Ramos (cell line): ENCODE measurements around the gene CLNK.

Experiments
- in situ Hi-C: fragments of 300-500 bp; cut with MboI; formaldehyde crosslinking; loops from one replicate; pipeline ENCODE4 v1.14.3; 2022; ENCODE audit warnings: low sequenced_read_pairs; ENCODE audit not compliant: unreplicated experiment

The CLNK gene

DNA sequence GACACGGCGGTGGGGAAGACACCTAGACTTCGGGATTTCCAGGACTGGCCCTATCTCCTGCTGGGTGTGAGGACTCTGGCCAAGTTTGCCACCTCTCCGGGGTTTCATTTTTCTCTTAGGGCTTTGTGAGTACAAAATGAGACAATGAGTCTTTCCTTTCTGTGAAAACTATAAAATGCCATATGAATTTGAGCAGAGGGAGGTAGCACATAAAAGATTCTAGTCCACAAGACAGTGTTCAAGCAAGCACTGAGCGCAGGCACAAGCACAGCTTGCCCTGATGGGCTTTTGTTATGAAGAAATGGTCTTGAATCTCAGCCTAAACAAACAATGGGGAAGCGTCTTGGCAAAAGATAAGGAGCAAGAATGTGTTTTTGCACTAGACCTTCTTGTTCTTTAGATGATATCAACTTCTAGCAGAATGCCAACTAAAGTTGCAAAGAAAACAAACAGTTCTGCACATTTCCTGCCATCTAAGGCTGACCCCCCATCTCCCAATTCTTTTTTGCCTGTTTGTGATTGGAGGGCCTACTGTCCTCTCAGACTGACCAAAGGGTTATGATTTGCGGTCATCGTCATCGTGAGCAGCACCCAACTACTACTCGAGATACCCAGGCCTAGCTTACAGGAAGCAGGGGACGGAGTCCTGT lies 154.3 kb downstream of the CLNK start:
- in situ Hi-C loops, result loop anchor here (25.0 kb wide), 1 partner anchor 768 kb away; no protein-coding TSS in a partner anchor

DNA sequence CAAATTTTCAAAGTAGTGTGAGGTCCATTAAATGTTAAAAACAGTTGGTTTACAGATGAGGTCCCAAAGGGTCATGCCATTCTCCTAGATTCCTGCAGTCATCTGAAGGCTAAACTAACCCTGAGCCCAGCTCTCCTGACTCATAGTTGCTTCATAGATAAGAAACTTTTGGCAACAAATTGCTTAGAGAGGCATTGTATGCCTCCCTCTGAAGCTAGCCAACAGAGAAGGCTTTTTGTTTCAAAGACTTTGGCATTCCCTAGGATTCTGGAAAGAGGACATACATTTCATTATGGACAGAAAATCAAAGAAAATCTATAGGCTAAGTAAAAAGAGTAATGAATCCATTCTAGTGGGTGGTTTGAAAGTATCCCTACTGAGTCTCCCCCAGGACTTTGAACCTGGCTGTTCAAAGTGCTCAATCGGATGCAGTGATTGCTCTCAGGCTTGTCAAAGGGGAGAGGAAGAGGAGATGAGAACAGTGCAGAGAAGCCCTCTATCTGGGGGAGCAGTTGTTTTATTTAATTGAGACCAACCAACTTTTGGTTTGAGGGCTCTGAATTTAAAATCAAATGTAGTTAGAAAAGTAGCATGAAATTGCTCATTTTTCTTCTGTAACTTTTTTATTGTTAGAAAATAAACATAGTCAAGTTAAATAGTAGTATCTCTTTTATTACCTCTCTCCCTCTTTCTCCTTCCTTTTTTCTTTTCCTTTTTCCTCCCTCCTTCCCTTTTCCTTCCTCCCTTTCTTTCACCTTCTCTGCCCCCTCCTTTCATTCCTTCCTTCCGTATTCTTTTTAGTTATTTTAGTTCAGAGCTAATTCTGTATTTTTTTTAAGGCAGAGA lies 155.1 kb downstream of the CLNK start:
- in situ Hi-C loops, result loop anchor here (25.0 kb wide), 1 partner anchor 767 kb away; no protein-coding TSS in a partner anchor

DNA sequence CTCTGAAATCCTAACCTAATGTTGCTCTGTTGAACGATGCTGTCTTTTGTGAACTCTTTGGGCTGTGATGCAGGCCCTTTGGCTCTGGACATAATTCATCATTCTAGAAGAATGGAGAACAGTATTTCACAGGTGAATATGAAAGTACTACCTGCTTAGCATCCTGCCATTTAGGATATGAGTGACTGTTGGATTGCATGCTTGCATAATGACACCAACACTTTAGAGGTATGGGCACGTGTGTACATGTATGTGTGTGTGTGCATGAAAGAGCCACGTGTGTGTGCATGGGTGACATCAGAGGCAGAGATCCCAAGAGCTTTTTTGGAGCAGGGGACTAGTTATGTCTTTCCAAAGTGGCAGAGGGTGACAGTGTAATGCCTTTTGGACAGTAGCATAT lies 157.1 kb downstream of the CLNK start:
- in situ Hi-C loops, result loop anchor here (25.0 kb wide), 1 partner anchor 765 kb away; no protein-coding TSS in a partner anchor

DNA sequence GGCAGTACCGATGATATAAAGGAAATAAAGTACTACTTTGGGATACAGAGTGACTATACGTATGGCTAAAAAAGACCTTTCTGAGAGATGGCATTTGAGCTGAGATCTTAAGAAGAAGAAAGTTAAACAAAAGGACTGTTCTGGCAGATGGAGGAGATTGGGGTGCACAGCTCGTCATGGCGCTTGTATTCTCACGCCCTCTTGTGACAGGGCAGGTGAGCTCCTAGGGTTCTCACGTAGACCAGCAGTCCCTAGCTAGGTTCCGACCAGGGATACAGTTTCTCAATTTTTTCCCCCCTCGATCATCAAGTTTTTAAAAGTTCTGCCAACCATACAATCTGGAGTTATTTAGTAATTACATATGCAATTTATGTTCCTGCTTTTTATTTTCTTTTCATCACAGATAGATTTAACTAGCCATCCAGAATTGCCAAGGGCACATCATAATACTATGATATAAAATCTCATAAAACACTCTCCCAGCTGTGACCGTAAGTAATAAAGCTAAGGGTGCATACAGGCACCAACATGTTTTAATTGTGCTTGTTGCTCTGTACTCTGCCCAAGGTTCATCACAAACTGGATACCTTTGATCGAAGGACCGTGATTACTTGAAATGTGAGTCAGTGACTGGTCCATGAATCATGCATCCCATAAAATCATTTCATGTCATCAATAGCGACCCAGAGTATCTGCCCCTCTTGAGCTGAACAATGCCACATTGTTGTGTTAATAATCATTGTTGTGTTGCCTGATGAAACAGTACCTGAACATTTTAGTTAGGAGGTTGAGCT lies 157.9 kb downstream of the CLNK start:
- in situ Hi-C loops, result loop anchor here (25.0 kb wide), 1 partner anchor 764 kb away; no protein-coding TSS in a partner anchor

DNA sequence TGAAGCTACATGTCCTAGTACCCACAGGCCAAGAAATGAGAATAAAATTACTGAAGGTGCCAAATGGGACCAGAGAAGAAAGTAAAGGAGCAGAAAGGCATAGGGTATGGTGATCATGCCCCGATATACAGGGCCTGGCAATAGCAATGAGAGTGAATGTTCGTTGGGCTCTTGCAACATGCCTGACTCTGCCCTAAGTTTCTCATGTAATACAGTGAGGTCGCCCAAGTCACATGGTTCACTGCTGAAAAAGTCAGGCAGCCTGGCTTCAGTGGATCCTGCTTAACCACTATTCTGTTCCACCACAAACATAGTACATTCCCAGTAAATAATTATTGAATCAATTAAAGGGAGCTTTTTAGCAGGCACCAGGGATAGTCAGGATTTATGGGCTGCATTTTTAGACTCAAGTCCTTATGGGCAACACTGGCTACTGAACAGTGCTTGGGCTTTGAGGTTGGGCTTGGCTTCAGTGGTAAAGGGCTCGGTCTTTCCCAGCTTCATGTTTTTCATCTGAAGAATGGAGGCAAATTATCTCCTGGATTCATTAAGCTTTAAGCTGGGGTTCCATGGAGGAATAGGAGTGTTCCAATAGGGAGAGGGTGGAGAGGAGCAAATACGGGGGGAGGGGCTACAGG lies 160.3 kb downstream of the CLNK start:
- in situ Hi-C loops, result no loop called here

DNA sequence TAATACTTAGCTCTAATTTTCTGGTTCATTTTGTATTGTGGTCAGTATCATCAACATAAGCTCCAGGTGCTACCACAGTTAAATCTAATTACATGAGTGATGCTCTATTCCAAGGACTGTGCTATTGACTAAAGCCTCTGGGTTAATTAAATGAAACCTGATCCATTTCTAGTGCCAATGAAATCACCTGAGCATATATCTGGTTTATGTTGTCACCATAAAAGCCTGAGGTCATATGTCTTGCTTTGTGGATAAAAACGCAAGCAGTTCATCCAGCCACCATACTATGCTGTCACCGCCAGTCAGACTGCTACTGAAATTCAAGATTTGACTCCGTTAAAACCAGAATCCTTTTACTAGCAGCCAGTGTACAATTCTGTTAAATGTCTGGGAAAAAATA lies 163.1 kb downstream of the CLNK start:
- in situ Hi-C loops, result no loop called here

DNA sequence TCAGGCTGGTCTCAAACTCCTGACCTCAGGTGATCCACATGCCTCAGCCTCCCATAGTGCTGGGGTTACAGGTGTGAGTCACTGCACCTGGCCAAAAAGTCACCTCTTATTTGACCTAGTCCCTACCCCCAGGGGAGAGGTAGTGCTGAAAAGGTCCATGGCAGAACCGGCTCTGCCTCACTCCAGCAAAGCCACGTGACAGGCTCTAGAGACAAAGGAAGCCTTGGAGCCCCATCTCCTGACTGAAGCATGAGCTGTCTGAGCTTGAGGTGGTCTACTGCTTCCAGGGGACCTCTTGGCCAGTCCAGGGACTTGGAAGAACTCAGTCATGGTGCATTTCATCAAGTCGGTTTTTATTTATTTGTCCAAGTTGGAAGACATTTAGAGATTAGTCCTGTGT lies 174.8 kb downstream of the CLNK start:
- in situ Hi-C loops, result no loop called here

DNA sequence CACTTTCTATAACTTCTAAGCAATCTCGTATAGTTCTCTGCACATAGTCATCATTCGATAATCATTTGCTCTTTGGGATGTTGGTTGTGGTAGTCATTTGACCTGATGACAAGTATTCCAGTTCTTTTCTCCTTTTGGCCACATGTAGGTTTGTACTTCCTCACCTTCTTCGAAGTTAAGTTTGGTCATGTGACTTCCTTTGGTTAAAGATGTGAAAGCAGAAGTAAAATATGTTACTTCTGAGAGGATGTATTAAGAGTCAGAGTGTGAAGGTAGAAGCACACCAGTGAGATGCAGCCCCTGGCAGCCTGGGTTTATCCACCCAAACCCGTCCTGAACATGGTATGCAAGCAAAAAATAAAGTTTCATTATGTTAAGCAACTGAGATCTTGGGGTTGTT lies 178.5 kb downstream of the CLNK start:
- in situ Hi-C loops, result no loop called here

DNA sequence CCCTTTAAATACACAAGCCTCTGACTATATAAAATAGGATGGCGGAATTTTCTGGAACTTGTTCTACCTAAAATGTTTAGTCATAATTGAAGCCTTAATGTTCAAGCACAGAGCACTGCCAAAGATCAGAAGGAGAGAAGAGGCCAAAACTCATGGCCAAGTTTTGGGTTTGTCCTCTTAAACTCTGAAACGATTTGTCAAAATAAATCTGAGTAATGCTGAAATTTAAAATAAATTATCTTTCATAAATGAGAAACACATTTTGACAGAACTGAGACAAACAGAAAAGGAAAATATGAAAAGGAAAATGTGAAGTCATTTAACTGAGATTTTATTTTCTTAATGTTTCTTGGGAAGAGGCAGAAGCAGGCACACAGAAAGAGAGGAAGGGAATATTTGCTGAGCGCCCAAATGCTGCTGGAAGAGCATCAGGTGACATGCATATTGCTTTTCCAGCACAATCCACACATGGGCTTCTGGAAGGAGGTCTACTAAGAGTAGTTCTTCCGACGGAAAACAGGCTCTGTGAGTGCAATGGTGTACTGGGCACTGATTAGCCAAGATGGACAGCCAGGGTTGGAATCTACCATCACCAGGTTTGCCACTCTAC lies 179.9 kb downstream of the CLNK start:
- in situ Hi-C loops, result no loop called here

DNA sequence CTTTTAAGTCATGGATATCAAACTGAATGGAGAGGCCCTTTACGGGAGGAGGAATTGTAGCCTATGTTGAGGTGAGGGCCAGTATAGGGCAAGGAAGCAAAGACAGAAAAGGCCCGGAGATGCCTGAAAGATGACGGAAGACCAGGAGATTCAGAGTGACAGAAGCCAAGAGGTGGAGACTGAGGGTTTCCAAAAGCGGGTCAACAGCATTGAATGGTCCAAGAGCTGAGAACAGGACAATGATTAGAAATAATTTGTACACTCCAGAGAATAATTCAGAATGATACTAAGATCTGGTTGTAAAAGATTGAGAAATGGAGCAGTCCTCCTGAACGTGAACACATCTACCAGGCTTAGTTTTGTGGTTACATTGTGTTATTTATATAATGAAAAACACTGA lies 181.9 kb downstream of the CLNK start:
- in situ Hi-C loops, result no loop called here

DNA sequence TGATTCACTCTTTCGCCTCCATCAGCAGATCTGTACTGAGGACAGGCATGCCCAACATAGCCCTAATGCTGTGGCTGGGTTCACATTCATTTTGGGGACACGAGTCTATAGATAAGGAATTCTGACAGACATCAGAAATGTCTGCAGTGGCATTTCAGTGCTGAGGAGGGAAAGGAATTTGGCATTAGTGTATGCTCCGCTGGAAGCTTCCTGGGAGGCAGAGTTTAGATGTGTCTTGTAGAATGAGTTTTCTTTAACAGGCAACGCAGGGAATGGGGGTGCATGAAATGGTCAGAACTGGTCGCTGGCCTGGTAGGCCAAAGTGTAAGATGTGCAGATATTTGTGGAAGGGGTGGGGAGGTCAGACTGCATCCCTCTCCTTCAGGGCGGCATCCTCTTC lies 183.8 kb downstream of the CLNK start:
- in situ Hi-C loops, result no loop called here

DNA sequence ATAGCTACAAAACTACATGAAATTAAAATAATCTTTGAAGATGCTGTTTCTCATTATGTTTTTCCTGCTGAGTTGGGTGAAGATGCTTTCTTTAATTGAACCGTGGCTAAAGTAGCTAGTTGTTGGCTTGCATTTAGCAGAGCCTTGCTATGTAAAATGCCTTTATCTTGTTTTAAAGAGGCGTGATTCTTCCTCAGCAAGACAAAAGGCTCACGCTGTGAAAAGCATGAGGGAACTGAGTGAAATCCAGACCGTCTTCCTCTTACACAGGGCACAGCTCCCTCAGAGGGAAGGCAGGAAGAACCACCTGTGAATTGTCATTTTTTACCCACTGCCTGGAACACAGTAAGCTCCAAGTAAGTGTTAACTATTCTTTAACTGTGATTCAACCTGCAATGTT lies 188.4 kb downstream of the CLNK start:
- in situ Hi-C loops, result no loop called here

DNA sequence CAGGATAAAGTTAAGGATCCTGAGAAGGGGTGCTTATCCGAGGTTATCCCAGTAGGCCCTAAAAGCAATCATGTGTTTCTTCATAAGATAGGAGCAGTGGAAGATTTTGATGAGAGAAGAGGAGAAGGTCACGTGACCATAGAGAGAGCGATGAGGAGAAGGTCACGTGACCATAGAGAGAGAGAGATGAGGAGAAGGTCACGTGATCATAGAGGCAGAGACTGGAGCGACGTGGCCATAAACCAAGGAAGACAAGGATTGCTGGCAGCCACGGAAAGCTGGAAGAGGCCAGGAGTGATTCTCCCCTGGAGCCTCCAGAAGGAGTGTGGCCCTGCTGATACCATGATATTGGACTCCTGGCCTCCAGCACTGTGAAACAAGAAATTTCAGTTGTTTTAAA lies 188.9 kb downstream of the CLNK start:
- in situ Hi-C loops, result no loop called here

DNA sequence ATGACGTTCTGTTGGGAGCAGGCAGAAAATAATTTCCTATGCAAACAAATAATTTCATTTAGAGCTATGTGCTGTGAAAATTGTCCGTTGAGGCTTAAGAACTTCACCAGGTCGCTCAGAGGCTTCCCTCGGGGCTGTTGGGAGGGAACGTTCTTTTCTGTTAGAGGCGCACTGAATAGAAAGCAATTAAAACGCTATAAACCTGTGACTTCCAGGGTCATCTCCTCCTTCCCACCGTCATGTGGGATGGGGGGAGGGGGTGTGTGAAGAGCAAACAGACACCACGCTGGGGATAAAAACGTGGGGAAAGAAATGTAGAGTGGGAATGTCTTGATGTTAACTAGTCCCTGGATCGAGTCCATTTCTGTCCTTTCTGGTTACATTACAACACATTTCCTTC lies 192.1 kb downstream of the CLNK start:
- in situ Hi-C loops, result no loop called here

DNA sequence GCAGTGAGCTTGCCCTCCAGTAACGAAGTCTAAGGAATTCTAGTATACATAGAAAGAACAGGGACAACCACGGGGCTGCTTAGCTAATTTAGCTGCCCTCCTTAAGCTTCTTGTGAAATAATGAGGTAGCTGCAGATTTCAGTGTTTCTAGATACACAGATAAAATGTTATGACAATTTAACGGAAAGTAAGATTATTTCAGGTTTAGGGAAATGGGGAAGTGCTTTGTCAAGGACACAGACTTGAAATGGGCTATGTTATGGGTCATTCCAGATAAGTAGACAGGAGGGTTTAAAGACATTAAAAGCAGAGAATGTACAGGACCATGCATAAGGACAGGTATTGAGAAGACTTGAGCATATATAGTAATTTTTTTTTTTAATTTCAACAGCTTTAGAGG lies 193.2 kb downstream of the CLNK start:
- in situ Hi-C loops, result no loop called here

DNA sequence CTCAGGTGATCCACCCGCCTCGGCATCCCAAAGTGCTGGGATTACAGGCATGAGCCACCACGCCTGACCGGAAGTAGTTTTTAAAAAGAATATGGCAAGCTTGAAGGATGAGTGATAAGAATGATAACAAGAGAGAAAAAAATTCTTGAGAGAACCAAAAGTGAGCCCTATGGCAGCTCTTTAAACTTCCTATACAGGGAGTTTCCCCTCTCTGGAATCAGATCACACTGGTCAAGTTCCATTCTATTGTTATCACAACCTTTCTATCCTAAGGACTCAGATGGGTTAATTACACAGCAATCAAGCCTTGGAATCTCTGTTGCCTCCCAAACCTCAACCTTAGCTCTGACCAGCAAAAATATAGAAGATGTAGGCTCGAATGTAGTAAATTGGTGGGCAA lies 193.6 kb downstream of the CLNK start:
- in situ Hi-C loops, result no loop called here

DNA sequence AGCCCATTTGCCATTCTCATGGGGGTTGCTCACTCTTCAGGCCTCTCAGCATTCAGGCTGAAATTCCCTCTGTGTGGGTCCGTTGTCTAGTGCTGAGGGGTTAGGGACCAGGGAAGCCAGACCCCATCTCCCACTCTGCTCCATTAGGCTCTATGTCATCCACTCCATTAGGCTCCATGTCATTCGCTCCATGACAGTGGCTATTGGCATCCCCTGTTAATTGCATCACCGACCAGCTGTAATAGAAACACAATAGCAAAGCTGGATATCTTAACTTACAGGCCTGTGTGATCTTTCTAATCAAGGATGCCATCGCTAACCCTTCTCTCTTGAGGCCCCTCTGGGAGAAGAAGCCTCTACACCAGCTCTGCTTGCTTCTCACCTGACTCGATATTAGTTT lies 201.7 kb downstream of the CLNK start:
- in situ Hi-C loops, result no loop called here

DNA sequence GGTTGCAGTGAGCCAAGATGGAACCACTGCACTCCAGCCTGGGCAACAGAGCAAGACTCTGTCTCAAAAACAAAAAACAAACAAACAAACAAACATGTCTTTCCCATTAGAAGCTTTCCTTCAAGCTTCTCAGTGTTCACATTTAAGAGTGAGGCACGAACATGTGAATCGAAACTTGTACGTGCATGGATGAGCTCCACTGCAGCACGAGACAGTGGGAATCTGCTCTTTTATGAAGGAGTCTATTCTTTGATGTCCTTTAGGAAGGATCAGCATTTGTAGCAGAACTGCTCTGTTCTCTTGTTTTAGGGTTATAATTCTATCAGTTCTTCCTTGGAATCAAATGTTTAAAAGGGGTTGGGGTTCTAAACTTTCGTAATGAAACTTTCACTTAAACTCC lies 204.0 kb downstream of the CLNK start:
- in situ Hi-C loops, result no loop called here

DNA sequence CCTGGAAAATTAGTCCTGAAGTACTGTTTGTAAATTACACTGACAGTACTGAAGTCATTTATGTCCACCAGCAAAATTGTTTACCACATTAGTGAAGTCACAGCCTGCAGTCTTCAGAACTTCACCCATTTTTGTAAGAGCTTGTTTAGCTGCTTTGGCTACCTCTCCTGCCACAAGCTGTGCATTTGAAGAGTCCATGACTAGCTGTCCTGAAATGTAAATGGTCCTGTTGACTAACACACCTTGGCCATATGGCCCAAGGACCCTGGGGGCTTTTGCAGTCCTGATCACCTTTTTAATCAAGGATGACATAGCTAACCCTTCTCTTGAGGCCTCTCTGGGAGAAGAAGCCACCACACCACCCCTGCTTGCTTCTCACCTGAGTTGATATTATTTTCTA lies 205.9 kb downstream of the CLNK start:
- in situ Hi-C loops, result no loop called here

DNA sequence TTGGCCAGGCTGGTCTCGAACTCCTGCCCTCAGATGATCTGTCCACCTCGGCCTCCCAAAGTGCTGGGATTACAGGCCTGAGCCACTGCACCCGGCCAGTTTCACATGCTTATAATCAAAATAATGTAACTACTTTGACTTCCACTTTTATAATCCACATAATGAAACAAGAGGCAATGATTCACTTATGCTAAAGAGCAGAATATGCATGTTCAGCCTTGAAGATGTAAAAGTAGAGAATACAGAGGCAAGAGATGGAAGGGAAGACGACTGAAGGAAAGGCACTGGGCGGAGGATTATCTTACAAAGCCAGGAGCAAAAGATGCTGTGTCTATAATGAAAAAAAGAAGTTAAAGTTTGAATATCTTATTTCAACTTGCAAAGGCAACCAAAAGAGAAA lies 214.1 kb downstream of the CLNK start:
- in situ Hi-C loops, result no loop called here
